ENCODE results near the gene PTH1R.

The PTH1R gene

GRCh38 chr3:46865546-46865945, 12.0 kb upstream of the PTH1R start:
- CTCF ChIA-PET = interaction anchor here (1.7 to 3.0 kb wide), 7 partner anchors 14 to 169 kb away, joined by 5 to 19 read pairs (median 11); no protein-coding TSS in a partner anchor
- no peak for DNase-seq (ENCODE audit: extremely low spot score)
- POLR2A ChIA-PET = no interaction called here
- no peak for TF ChIP-seq CTCF (IDR thresholded peaks at IDR 0.05; ENCODE audit: control extremely low read depth, extremely low read depth, low read depth, missing control alignments)

DNA sequence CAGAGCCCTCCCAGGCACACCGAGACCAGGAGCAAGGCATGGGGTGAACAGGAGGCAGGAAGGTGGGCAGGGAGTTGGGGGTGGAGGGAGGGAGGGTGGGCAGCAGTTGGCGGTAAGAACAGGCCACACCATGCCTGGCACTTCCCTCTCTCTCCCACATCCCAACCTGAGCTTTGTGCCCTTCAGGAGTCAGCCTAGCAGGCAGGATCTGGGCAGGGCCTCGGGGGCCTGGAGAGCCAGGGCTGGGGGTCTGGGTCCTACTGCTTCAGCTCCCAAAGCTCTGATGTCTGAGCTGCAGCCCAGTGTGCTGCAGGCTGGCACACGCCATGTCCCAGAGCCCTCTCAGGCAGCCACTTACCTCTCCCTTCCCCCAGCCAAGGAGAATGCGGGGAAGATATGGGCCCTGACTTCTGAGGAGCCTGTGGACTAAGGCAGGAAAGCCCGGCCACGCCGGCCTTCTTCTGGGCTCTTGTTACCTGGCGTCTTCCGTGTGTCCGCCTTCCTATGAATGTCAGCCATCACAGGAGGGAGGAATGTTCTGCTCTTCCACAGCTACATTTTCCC, 11.4 kb upstream of the PTH1R start:
- ChIA-PET POLR2A (no interaction called here), CTCF (interaction anchor here (1.0 to 3.0 kb wide), 14 partner anchors 10 to 458 kb away, joined by 3 to 19 read pairs (median 8); no protein-coding TSS in a partner anchor)
- no peak for DNase-seq (ENCODE audit: extremely low spot score)
- TF ChIP-seq CTCF (IDR thresholded peaks at IDR 0.05; ENCODE audit: control extremely low read depth, extremely low read depth, low read depth, missing control alignments) = no peak

DNA sequence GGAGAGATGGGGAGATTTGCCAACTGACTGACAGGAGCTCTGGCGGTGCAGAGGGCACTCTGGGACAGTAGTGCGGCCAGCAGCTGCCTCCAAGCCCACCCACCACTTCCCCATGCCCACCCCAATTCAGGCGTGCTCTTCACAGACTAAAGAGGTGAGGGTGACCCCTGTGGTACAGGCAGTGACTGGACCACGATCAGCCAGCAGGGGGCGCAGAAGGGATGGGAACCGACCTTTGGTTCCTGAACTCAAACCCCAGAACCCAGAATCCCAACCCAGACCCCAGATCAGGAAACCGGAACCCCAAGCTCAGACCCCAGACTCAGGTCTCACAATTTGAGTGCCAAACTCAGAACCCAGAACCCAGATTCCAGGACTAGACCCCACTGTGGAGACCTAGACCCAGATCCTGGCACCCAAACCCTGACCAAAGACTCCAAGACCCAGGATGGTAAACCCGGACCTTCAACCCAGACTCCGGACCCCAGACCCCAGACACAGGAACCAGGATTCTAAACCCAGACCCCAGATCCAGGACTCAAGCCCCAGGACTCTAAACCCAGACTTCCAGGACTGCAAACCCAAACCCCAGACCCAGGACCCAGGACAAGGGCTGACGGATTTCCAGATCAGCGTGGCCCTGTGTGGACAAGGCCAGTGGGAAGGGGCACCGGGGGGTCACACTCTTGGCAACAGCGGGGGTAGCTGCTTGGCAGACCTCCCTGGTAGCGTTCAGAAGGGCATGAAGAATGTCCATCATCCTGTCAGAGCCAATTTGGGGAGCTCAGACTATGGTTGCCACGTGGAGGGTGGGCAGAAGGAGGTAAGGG, 10.6 kb upstream of the PTH1R start:
- DNase-seq (ENCODE audit: extremely low spot score) = peak; percentile 87
- CTCF ChIA-PET = interaction anchor here (0.7 to 3.0 kb wide), 32 partner anchors 8 to 502 kb away, joined by 3 to 19 read pairs (median 4); partner anchors contain the start of gene PTH1R
- TF ChIP-seq CTCF (IDR thresholded peaks at IDR 0.05; ENCODE audit: control extremely low read depth, extremely low read depth, low read depth, missing control alignments) = peak; percentile 96
- POLR2A ChIA-PET = no interaction called here

- CTCF ChIA-PET = interaction anchor here (0.7 to 3.0 kb wide), 26 partner anchors 8 to 502 kb away, joined by 3 to 19 read pairs (median 4); partner anchors contain the start of gene PTH1R
- no peak for TF ChIP-seq CTCF (IDR thresholded peaks at IDR 0.05; ENCODE audit: control extremely low read depth, extremely low read depth, low read depth, missing control alignments)
- no peak for DNase-seq (ENCODE audit: extremely low spot score)
- POLR2A ChIA-PET = no interaction called here
These were observed 10.0 kb upstream of the PTH1R start for GRCh38 chr3:46867550-46867898.

- no peak for TF ChIP-seq CTCF (IDR thresholded peaks at IDR 0.05; ENCODE audit: control extremely low read depth, extremely low read depth, low read depth, missing control alignments)
- ChIA-PET POLR2A (interaction anchor here (0.6 kb wide), 1 partner anchor 510 kb away, joined by 5 read pairs; no protein-coding TSS in a partner anchor), CTCF (interaction anchor here (1.0 to 3.0 kb wide), 9 partner anchors 8 to 163 kb away, joined by 3 to 19 read pairs (median 7); no protein-coding TSS in a partner anchor)
- no peak for DNase-seq (ENCODE audit: extremely low spot score)
These were observed 9.2 kb upstream of the PTH1R start for GRCh38 chr3:46868287-46868686.

DNA sequence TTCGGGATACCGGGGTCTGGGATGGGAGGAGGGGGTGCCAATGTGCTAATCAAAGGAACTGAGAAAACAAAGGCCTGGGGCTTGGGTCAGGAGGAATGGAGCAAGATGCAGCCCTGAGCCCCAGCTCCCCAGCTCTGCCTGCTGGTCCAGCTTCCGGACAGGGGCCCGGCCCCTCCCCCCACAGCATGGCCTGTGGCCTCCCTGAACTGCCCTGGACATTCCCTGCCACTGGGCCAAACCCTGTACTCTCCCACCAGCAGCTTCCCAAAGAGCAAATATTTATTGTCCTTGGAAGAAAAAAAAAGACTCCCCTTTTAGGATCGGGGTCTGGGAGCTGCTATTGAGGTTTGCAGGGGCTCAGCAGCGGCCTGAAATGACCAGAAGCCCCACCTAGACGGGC, 8.6 kb upstream of the PTH1R start:
- CTCF ChIA-PET = interaction anchor here (0.8 kb wide), 1 partner anchor 10 kb away, joined by 3 read pairs; no protein-coding TSS in a partner anchor
- no peak for DNase-seq (ENCODE audit: extremely low spot score)
- TF ChIP-seq CTCF (IDR thresholded peaks at IDR 0.05; ENCODE audit: control extremely low read depth, extremely low read depth, low read depth, missing control alignments) = no peak
- POLR2A ChIA-PET = interaction anchor here (0.6 kb wide), 1 partner anchor 510 kb away, joined by 5 read pairs; no protein-coding TSS in a partner anchor

Measured in GM10248 (cell line).